HUES64 (cell line): ENCODE measurements around the gene RAB26.

Experiments
- H3K27ac ChIP-seq: 2 replicates; pipeline ENCODE4 v1.7.0; 2013; ENCODE audit warnings: low read depth, low read length, inconsistent platforms
- H3K27me3 ChIP-seq: 2 replicates; pipeline ENCODE4 v1.6.1; 2013; ENCODE audit warnings: mild to moderate bottlenecking, low read length; ENCODE audit not compliant: insufficient read depth
- H3K36me3 ChIP-seq: 2 replicates; pipeline ENCODE4 v1.6.1; 2013; ENCODE audit warnings: mild to moderate bottlenecking, low read length; ENCODE audit not compliant: insufficient read depth
- H3K4me1 ChIP-seq: 2 replicates; pipeline ENCODE4 v1.6.1; 2013; ENCODE audit warnings: mild to moderate bottlenecking, low read length, moderate library complexity; ENCODE audit not compliant: insufficient read depth
- H3K4me3 ChIP-seq: 2 replicates; pipeline ENCODE4 v1.5.1; 2013; ENCODE audit warnings: mild to moderate bottlenecking, low read length, moderate library complexity
- H3K9ac ChIP-seq: 2 replicates; pipeline ENCODE4 v1.6.1; 2013; ENCODE audit warnings: mild to moderate bottlenecking, low read depth, low read length
- H3K9me3 ChIP-seq: 2 replicates; pipeline ENCODE4 v1.6.1; 2013; ENCODE audit warnings: low read depth, low read length; ENCODE audit not compliant: insufficient read depth
- WGBS: fragments of 150-250, 120-280 bp; methylation state at CpG from one replicate; pipeline ENCODE4 v1.1.7; 2013; ENCODE audit warnings: missing lambda C conversion rate; 5-methylcytosine and 5-hydroxymethylcytosine counted together

RAB26 gene

GRCh38 chr16:2148714-2149629 lies 547 bp downstream of the RAB26 start:
- Histone ChIP-seq H3K4me1 (peaks cover 18% of the 10 kb centered on the region), H3K27ac (peak overlapping the region; percentile 28; the same call in 1 of the 2 replicates), H3K27me3 (no peaks in the 10 kb centered on the region; the same call in 1 of the 2 replicates), H3K4me3 (peak overlapping the region; percentile 56), H3K36me3 (peaks cover 25% of the 10 kb centered on the region), H3K9me3 (no peaks in the 10 kb centered on the region), H3K9ac (peak overlapping the region; percentile 100)
- WGBS = 1% methylated on average over 62 of the region's 62 CpGs

DNA sequence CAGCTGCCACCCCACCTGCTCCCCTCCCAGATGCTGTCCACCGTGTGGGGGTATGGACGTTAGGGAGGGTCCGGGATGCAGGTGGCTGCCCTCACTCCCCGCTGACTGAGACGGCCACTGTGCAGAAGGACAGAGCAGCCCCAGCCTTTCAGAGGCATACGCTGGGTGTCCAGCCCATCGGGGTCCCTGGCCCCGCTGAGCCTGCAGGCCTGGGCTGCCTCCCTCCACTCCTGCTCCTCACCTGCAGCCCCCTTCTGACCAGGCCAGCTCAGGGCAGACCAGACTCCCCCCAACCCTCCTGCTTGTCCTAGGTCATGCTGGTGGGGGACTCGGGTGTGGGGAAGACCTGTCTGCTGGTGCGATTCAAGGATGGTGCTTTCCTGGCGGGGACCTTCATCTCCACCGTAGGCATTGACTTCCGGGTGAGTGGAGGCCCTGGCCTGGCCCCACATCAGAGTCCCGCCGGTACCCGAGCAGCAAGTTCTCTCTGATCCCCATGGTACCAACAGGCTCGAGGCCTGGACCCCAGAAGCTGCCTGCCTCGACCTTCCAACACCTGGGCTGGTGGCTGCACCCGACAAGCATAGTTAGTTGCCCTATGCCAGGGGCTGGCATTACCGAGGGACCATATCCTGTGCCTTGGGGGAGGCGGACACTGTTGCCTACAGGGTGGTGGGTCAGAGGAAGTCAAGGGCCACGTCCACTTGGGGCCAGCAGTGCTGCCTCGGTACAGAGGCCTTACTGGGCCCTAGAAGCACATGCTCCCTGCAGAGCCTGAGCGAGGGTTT lies 1.4 kb downstream of the RAB26 start:
- Histone ChIP-seq H3K27ac (peak overlapping the region; percentile 8; the same call in 1 of the 2 replicates), H3K27me3 (no peaks in the 10 kb centered on the region; the same call in 1 of the 2 replicates), H3K36me3 (peaks cover 33% of the 10 kb centered on the region), H3K4me3 (peak overlapping the region; percentile 56), H3K9me3 (no peaks in the 10 kb centered on the region), H3K9ac (peak overlapping the region; percentile 100), H3K4me1 (peaks cover 18% of the 10 kb centered on the region)
- 12% methylated on average over 24 of the region's 24 CpGs for WGBS

- H3K36me3 ChIP-seq = peaks cover 35% of the 10 kb centered on the region
- 9% methylated on average over 16 of the region's 18 CpGs for WGBS
- peak overlapping the region; percentile 100 for H3K9ac ChIP-seq
- no peaks in the 10 kb centered on the region for H3K9me3 ChIP-seq
- peak overlapping the region; percentile 56; the same call in 1 of the 2 replicates for H3K4me3 ChIP-seq
- H3K27ac ChIP-seq = peak overlapping the region; percentile 8; the same call in 1 of the 2 replicates
- H3K4me1 ChIP-seq = peaks cover 18% of the 10 kb centered on the region
- no peaks in the 10 kb centered on the region; the same call in 1 of the 2 replicates for H3K27me3 ChIP-seq
Measured at GRCh38 chr16:2150418-2151187, 2.2 kb downstream of the RAB26 start.

- WGBS = 61% methylated on average over 13 of the region's 13 CpGs
- Histone ChIP-seq H3K4me3 (0 out of 2 replicates have a peak overlapping the region, but pooled peaks have one; percentile 94), H3K27ac (peak overlapping the region; percentile 93), H3K9me3 (no peaks in the 10 kb centered on the region), H3K4me1 (peaks cover 18% of the 10 kb centered on the region), H3K27me3 (no peaks in the 10 kb centered on the region; the same call in 1 of the 2 replicates), H3K36me3 (peaks cover 35% of the 10 kb centered on the region), H3K9ac (peak overlapping the region; percentile 100)
Measured at GRCh38 chr16:2151188-2152091, 3.0 kb downstream of the RAB26 start.

DNA sequence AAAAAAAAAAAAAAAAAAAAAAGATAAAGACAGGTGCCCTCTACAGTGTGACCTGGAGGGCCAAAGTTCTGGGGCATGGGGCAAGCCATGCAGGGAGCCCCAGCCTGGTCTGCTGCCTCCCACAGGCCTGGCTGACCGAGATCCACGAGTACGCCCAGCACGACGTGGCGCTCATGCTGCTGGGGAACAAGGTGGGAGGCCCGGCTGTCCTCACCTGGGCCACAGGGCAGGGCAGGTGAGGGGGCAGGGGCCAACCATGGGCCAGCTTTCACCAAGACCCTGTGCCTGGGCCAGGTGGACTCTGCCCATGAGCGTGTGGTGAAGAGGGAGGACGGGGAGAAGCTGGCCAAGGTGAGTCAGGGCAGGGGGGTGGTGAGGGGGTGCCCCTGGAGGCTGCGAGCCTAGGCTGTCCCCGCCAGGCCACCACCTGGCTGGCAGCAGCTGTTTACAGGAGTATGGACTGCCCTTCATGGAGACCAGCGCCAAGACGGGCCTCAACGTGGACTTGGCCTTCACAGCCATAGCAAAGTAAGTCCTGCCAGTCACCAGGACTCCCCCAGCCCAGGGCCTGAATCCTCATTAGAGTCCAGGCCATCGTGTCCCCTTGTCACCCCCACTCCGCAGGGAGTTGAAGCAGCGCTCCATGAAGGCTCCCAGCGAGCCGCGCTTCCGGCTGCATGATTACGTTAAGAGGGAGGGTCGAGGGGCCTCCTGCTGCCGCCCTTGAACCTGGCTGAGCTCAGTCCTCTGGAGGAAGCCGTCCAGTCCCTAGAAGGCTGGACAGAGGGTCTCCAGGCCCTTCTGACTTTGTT lies 4.5 kb downstream of the RAB26 start:
- Histone ChIP-seq H3K9me3 (no peaks in the 10 kb centered on the region), H3K4me1 (peaks cover 18% of the 10 kb centered on the region), H3K27ac (peak overlapping the region; percentile 93), H3K27me3 (no peaks in the 10 kb centered on the region; the same call in 1 of the 2 replicates), H3K4me3 (peak overlapping the region; percentile 94), H3K9ac (peak overlapping the region; percentile 100), H3K36me3 (peaks cover 35% of the 10 kb centered on the region)
- WGBS = 36% methylated on average over 25 of the region's 25 CpGs

DNA sequence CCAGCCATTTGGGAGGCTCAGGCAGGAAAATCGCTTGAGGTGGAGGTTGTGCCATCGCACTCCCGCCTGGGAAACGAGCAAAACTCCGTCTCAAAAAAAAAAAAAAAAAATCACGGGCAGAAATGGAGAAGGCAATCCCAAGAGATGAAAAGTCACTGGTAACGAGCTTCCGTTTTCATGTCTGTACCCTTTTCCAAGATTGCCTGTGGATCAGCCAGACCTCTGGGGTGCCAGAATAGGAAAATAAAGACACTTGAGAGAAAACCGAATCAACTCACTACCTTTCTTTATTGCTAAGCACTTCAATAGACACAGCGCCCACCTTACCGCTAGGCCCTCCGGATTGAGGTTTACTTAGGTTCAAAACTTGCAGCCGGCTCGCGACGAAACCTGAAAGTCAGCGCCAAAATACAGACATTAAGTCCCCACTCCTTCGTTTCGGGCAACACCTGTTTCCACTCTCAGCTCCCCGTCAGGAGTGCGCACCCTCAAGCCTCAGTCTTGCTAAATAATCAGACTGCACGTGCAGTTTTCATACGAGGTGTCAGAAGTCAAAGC lies 6.2 kb downstream of the RAB26 start:
- peak overlapping the region; percentile 93 for H3K27ac ChIP-seq
- H3K27me3 ChIP-seq = no peaks in the 10 kb centered on the region
- no peaks in the 10 kb centered on the region for H3K9me3 ChIP-seq
- peaks cover 22% of the 10 kb centered on the region for H3K4me1 ChIP-seq
- WGBS = under 1% methylated on average over 23 of the region's 23 CpGs
- peak overlapping the region; percentile 94 for H3K4me3 ChIP-seq
- peak overlapping the region; percentile 100 for H3K9ac ChIP-seq
- peaks cover 35% of the 10 kb centered on the region for H3K36me3 ChIP-seq

DNA sequence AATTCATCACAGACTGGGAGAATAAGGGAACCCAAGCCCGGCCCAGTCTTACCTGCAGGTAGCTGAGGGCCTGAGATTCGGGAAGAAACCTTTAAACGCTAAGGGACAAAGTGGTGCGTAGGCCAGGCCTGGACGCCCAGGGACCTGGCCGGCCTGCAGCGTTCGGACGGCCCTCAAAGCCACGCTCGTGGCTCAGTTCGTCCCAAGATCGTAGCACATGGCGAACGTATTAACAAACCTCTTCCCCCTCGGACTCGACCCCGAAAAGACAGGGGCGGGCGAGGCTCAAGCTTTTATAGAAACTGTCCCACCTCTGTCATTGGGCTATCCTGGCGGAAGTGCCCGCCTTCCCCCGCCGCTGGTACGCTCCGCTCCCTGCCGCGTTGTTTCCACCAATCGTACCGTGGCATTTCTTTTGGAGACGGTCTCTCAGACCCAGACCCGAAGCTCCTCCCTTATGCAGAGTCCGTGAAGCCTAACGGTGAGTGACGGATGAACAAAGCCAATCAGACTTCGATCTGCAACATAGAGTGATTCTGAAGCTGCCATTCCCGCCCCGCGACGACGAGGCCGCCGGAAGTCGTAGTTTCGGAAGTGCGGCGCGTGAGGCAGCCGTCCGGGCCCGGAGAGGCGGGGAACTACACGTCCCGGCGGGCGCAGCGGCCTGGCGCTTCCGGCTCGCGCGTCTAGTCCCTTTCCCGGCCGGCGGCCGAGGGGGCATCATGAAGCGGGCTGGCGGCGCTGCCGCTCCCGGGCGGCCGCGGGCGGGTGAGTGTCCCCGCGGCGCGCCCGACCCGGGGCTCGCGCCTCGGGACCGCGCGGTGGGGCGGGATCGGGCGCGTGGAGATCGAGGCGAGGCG lies 6.9 kb downstream of the RAB26 start, which contains the start of gene TRAF7:
TRAF7 (plus strand) TSS at position 692 of the 860 bp plus-strand sequence. CDS start 8,139 bp downstream, outside the sequence.
- Histone ChIP-seq H3K27me3 (no peaks in the 10 kb centered on the region), H3K4me1 (peaks cover 20% of the 10 kb centered on the region), H3K36me3 (peaks cover 35% of the 10 kb centered on the region), H3K4me3 (peak within 1 kb of the TSS; percentile 94), H3K9me3 (no peaks in the 10 kb centered on the region), H3K27ac (peak within 1 kb of the TSS; percentile 93), H3K9ac (peak within 1 kb of the TSS; percentile 100)
- under 1% methylated on average over 82 of the region's 94 CpGs for WGBS

- Histone ChIP-seq H3K36me3 (peaks cover 35% of the 10 kb centered on the region), H3K4me3 (peak overlapping the region; percentile 71), H3K27ac (peak overlapping the region; percentile 53), H3K27me3 (no peaks in the 10 kb centered on the region), H3K4me1 (peaks cover 21% of the 10 kb centered on the region), H3K9ac (peak overlapping the region; percentile 88), H3K9me3 (no peaks in the 10 kb centered on the region)
- WGBS = 7% methylated on average over 45 of the region's 47 CpGs
Measured at GRCh38 chr16:2155977-2156848, 7.8 kb downstream of the RAB26 start.
